ENCODE data around the gene SPNS1.
"Not testable (repeated sequence)": the region's sequence is repeated elsewhere in the genome, so short reads cannot be mapped to it uniquely, and the experiment has no call there.

DNA sequence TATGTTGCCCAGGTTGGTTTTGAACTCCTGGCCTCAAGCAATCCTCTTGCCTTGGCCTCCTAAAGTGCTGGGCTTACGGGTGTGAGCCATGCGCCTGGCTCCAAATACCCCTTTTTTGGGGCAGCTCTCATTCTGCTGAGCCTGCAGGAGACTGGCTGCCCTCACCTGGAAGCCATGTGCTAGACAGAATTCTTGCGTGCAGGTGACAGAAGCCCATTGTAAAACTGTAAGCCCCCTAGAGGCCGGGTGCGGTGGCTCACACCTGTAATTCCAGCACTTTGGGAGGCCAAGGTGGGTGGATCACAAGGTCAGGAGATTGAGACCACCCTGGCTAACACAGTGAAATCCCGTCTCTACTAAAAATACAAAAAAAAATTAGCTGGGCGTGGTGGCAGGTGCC is 5.8 kb downstream of the SPNS1 start:
- not testable (repeated sequence) for TF ChIP-seq POLR2A (IDR thresholded peaks at IDR 0.05)
- TF ChIP-seq, protein P1, sequence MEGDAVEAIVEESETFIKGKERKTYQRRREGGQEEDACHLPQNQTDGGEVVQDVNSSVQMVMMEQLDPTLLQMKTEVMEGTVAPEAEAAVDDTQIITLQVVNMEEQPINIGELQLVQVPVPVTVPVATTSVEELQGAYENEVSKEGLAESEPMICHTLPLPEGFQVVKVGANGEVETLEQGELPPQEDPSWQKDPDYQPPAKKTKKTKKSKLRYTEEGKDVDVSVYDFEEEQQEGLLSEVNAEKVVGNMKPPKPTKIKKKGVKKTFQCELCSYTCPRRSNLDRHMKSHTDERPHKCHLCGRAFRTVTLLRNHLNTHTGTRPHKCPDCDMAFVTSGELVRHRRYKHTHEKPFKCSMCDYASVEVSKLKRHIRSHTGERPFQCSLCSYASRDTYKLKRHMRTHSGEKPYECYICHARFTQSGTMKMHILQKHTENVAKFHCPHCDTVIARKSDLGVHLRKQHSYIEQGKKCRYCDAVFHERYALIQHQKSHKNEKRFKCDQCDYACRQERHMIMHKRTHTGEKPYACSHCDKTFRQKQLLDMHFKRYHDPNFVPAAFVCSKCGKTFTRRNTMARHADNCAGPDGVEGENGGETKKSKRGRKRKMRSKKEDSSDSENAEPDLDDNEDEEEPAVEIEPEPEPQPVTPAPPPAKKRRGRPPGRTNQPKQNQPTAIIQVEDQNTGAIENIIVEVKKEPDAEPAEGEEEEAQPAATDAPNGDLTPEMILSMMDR (IDR thresholded peaks at IDR 0.05), result not testable (repeated sequence)

All from testis (tissue), 2 donors.